K562 (cell line): Measurements from ENCODE around the gene FBXL3. TPM values are rescaled to one million over a fixed set of nuclear protein-coding genes. Genes with fewer than 3 reads are reported as not detected.

Experiments
- ATAC-seq: fragments of 200-7000 bp; cut with Tn5 transposase; 3 replicates; pipeline ENCODE4 v1.9.1; 2020; ENCODE audit warnings: moderate library complexity
- BruUV-seq: library from RNA; stranded (reverse); fragments of 400-500 nt; replicated peaks from 2 replicates; lab custom pipeline; 2021; lab: Mats Ljungman, UMichigan
- CTCF ChIA-PET: fragments of 300-600 bp; formaldehyde crosslinking; extraction: SDS; loops from one replicate; lab custom pipeline; 2021; ENCODE audit warnings: low intra/inter-chr PET ratio; lab: Yijun Ruan, JAX
- POLR2A ChIA-PET: fragments of 300-600, 350-650 bp; sonication (Branson Sonifier 250); formaldehyde crosslinking; extraction: SDS; loops from one replicate; lab custom pipeline; 2021; ENCODE audit warnings: antibody characterized with exemption, inconsistent platforms; lab: Yijun Ruan, JAX
- DNase-seq, 4 experiments: peaks; one replicate each; pipeline versions ENCODE4 v3.0.0 to v3.0.0-alpha.2; 2011 to 2018; ENCODE audit warnings: low spot score in 3 of 4, mixed read lengths in 3 of 4; ENCODE audit errors: extremely low read depth in 1 of 4
- FAIRE-seq: peaks from 2 replicates; lab custom pipeline; 2011; peaks lifted over from hg19 to GRCh38; lab: Jason Lieb, UNC
- H2AFZ ChIP-seq: 2 replicates; pipeline ENCODE4 v1.6.0; 2011; ENCODE audit warnings: low read depth, low read length, control low read depth, inconsistent platforms
- H3K27ac ChIP-seq: fragments of 200-600 bp; 3 replicates; pipeline ENCODE4 v1.8.0; 2011; ENCODE audit warnings: low read depth, mild to moderate bottlenecking, control low read depth, inconsistent platforms, low read length, moderate library complexity, mixed read lengths; ENCODE audit errors: extremely low read depth
- H3K27me3 ChIP-seq, 2 experiments: fragments of 300-600 bp in 1 of 2; 2 replicates in 1 of 2; 3 replicates in 1 of 2; pipeline versions ENCODE4 v1.6.0 to v1.8.0; 2011; ENCODE audit warnings: inconsistent platforms in 2 of 2, low read length in 2 of 2, mild to moderate bottlenecking in 1 of 2, mixed read lengths in 1 of 2, moderate library complexity in 1 of 2; ENCODE audit not compliant: control insufficient read depth in 2 of 2, insufficient read depth in 2 of 2
- H3K36me3 ChIP-seq: fragments of 300-600 bp; 3 replicates; pipeline ENCODE4 v1.8.0; 2011; ENCODE audit warnings: mild to moderate bottlenecking, low read length, inconsistent platforms; ENCODE audit not compliant: control insufficient read depth, insufficient read depth
- H3K4me1 ChIP-seq, 2 experiments: fragments of 200-600 bp in 1 of 2; replicated peaks in 1 of 2; 2 replicates in 1 of 2; 3 replicates in 1 of 2; pipeline versions ENCODE4 v1.5.1 to v1.8.0; 2011; ENCODE audit warnings: inconsistent platforms in 2 of 2, low read length in 2 of 2, mild to moderate bottlenecking in 1 of 2, mixed read lengths in 1 of 2, moderate library complexity in 1 of 2; ENCODE audit not compliant: control insufficient read depth in 2 of 2, insufficient read depth in 2 of 2
- H3K4me2 ChIP-seq: 2 replicates; pipeline ENCODE4 v1.6.1; 2011; ENCODE audit warnings: low read length, control low read depth, inconsistent platforms, mixed read lengths; ENCODE audit not compliant: insufficient read depth
- H3K4me3 ChIP-seq: fragments of 200-600 bp; sonication (generic), shearing (Covaris generic); 2 replicates; pipeline ENCODE4 v1.5.1; 2016; ENCODE audit warnings: control low read depth, inconsistent platforms
- H3K79me2 ChIP-seq: fragments of 200-600 bp; 3 replicates; pipeline ENCODE4 v1.8.0; 2011; ENCODE audit warnings: low read length, inconsistent platforms; ENCODE audit not compliant: control insufficient read depth, insufficient read depth
- H3K9ac ChIP-seq, 2 experiments: 2 replicates each; pipeline versions ENCODE4 v1.6.0 to v1.6.1; 2011; ENCODE audit warnings: low read depth in 2 of 2, low read length in 2 of 2, control low read depth in 1 of 2, inconsistent platforms in 1 of 2, mild to moderate bottlenecking in 1 of 2, mixed read lengths in 1 of 2; ENCODE audit not compliant: insufficient read depth in 1 of 2
- H3K9me1 ChIP-seq: one replicate; pipeline ENCODE4 v1.6.0; 2011; ENCODE audit warnings: inconsistent platforms, mild to moderate bottlenecking, low read length, moderate library complexity; ENCODE audit not compliant: control insufficient read depth, insufficient read depth
- H3K9me3 ChIP-seq: replicated peaks from 2 replicates; pipeline ENCODE4 v1.5.1; 2011; ENCODE audit warnings: low read depth, low read length, inconsistent platforms; ENCODE audit not compliant: control insufficient read depth, insufficient read depth
- H4K20me1 ChIP-seq: replicated peaks from 2 replicates; pipeline ENCODE4 v1.6.1; 2011; ENCODE audit warnings: low read length, inconsistent platforms, mixed read lengths; ENCODE audit not compliant: control insufficient read depth, insufficient read depth
- BCOR ChIP-seq: fragments of 450-650 bp; IDR thresholded peaks from 2 replicates; pipeline ENCODE4 v1.6.1; 2016
- CBFA2T3 ChIP-seq: fragments of 450-650 bp; IDR thresholded peaks from 2 replicates; pipeline ENCODE4 v1.6.1; 2017
- ERF ChIP-seq: fragments of 450-650 bp; formaldehyde crosslinking; IDR thresholded peaks from 2 replicates; pipeline ENCODE4 v1.4.0; 2020; ENCODE audit warnings: mild to moderate bottlenecking, mixed read lengths
- GTF2B ChIP-seq: IDR thresholded peaks from 2 replicates; pipeline ENCODE4 v1.6.1; 2011; ENCODE audit not compliant: insufficient read length; ENCODE audit errors: extremely low read depth
- KLF10 ChIP-seq: fragments of 250-450 bp; sonication (Bioruptor Pico); IDR thresholded peaks from 2 replicates; pipeline ENCODE4 v1.6.1; 2021; ENCODE audit warnings: matching md5 sums
- MCM5 ChIP-seq: fragments of 450-650 bp; IDR thresholded peaks from 2 replicates; pipeline ENCODE4 v1.6.1; 2016; ENCODE audit warnings: low read depth
- PPARD ChIP-seq: fragments of 250-450 bp; sonication (Bioruptor Pico); IDR thresholded peaks from 2 replicates; pipeline ENCODE4 v1.8.0; 2022; ENCODE audit warnings: inconsistent platforms, mild to moderate bottlenecking, moderate library complexity
- RB1 ChIP-seq: fragments of 450-650 bp; IDR thresholded peaks from 2 replicates; pipeline ENCODE4 v1.6.1; 2017; ENCODE audit warnings: low read depth, mild to moderate bottlenecking
- ZFP1 ChIP-seq: fragments of 450-650 bp; formaldehyde crosslinking; IDR thresholded peaks from 2 replicates; pipeline ENCODE4 v1.4.0; 2020; ENCODE audit warnings: mild to moderate bottlenecking, mixed read lengths
- ZMIZ1 ChIP-seq, 2 experiments: fragments of 150-350 bp in 1 of 2; IDR thresholded peaks; 2 replicates each; pipeline ENCODE4 v1.6.1; 2012 to 2016; ENCODE audit warnings: low read depth in 2 of 2, low read length in 2 of 2, mild to moderate bottlenecking in 1 of 2, moderate library complexity in 1 of 2
- ZNF76 ChIP-seq: fragments of 250-450 bp; sonication (Bioruptor Pico); IDR thresholded peaks from 2 replicates; pipeline ENCODE4 v1.4.0; 2020; ENCODE audit warnings: mild to moderate bottlenecking, moderate library complexity, borderline replicate concordance
- WGBS: fragments of 100-300 bp; shearing (Covaris generic); methylation state at CpG from one replicate; pipeline ENCODE4 v1.1.6; 2016; ENCODE audit warnings: low coverage, mixed read lengths; ENCODE audit not compliant: insufficient coverage; ENCODE audit errors: missing lambda C conversion rate; 5-methylcytosine and 5-hydroxymethylcytosine counted together
- in situ Hi-C: fragments of 300-500 bp; cut with MboI; formaldehyde crosslinking; loops from 4 replicates; pipeline ENCODE4 v1.15.0; 2018; ENCODE audit warnings: inconsistent platforms, mixed read lengths
- intact Hi-C: fragments of 100-400 bp; cut with micrococcal nuclease; formaldehyde crosslinking; loops from 2 replicates; pipeline ENCODE4 v1.14.2; 2022
- polyA plus RNA-seq, 8 experiments: library from polyadenylated mRNA; depleted of rRNA in 4 of 8; stranded (reverse) in 5 of 8; unstranded in 3 of 8; fragments of >200 nt; fragmentation: Nextera tagmentation in 2 of 8; fragmentation: Illumina TruSeq in 1 of 8; extraction: Ambion mirVana in 2 of 8; extraction: Trizol in 1 of 8; gene quantifications; 2 replicates each; pipeline versions ENCODE4 v1.2.1 to v1.2.3, GENCODE V29; 2011 to 2014; ENCODE audit warnings: inconsistent platforms in 1 of 8, missing spikeins in 1 of 8
- total RNA-seq, 7 experiments: library from RNA; depleted of rRNA in 6 of 7; stranded (reverse); fragments of >200 nt in 6 of 7; fragmentation: Illumina TruSeq in 2 of 7; extraction: Trizol in 2 of 7; gene quantifications; 2 replicates each; pipeline versions ENCODE4 v1.2.1 to v1.2.3, GENCODE V29; 2011 to 2021; ENCODE audit warnings: low replicate concordance in 1 of 7
- TF ChIP-seq, protein P1 (sequence below), 2 experiments: fragments of 450-650 bp in 1 of 2; sonication (generic) in 1 of 2; formaldehyde crosslinking; conservative IDR thresholded peaks; 2 replicates each; pipeline versions ENCODE4 v1.4.0 to v1.8.1; 2020 to 2022; ENCODE audit warnings: mild to moderate bottlenecking in 1 of 2, missing genetic modification reagents in 1 of 2
- TF ChIP-seq, protein P2 (sequence below): fragments of 250-450 bp; sonication (Bioruptor Pico); IDR thresholded peaks from 2 replicates; pipeline ENCODE4 v1.8.0; 2021; ENCODE audit warnings: mild to moderate bottlenecking, moderate library complexity

Gene FBXL3
- total and polyA plus RNA-seq, 9 of the 15 experiments (the other 6 are each of a cell fraction or from before 2014, with no cell fraction given) = 3.8 to 16.4 (median 12.6) TPM

- 92% methylated on average over 2 of the region's 2 CpGs for WGBS
- H4K20me1 ChIP-seq = no peaks in the 10 kb centered on the region
- no peaks in the 10 kb centered on the region for H3K9me1 ChIP-seq
- no peak overlapping the region for H3K4me2 ChIP-seq
- no peak for FAIRE-seq
- no peaks in the 10 kb centered on the region for H3K79me2 ChIP-seq
- ChIA-PET CTCF (no interaction called here), POLR2A (interaction anchor here (0.6 to 0.9 kb wide), 2 partner anchors 12 to 451 kb away, joined by 3 read pairs; no protein-coding TSS in a partner anchor)
- H2AFZ ChIP-seq = no peak overlapping the region
- no peaks in the 10 kb centered on the region for H3K4me1 ChIP-seq
- no peak for DNase-seq
- intact Hi-C loops (no loop called here), in situ Hi-C loops (no loop called here)
- H3K4me3 ChIP-seq = no peak overlapping the region
- H3K9ac ChIP-seq = no peak overlapping the region
- no peaks in the 10 kb centered on the region for H3K27me3 ChIP-seq
- no peaks in the 10 kb centered on the region for H3K9me3 ChIP-seq
- no peak overlapping the region for H3K27ac ChIP-seq
- BruUV-seq = no TSS peak
- H3K36me3 ChIP-seq = peaks cover 41% of the 10 kb centered on the region; the same call in 1 of the 3 replicates
- no peak for ATAC-seq
- TF ChIP-seq ZMIZ1 (IDR thresholded peaks at IDR 0.05; ENCODE audit: low read depth in 2 of 2, low read length in 2 of 2) = no peak
- no peak for TF ChIP-seq MCM5
- TF ChIP-seq BCOR = no peak
- TF ChIP-seq KLF10 (CRISPR knock-in tag) = no peak
- TF ChIP-seq RB1 = no peak
- no peak for TF ChIP-seq CBFA2T3
- TF ChIP-seq GTF2B = no peak
- TF ChIP-seq ZNF76 (CRISPR knock-in tag) = no peak
- TF ChIP-seq ZFP1 (CRISPR knock-in tag) = no peak
- TF ChIP-seq ERF = no peak
- no peak for TF ChIP-seq PPARD (CRISPR knock-in tag)
- TF ChIP-seq, protein P1, sequence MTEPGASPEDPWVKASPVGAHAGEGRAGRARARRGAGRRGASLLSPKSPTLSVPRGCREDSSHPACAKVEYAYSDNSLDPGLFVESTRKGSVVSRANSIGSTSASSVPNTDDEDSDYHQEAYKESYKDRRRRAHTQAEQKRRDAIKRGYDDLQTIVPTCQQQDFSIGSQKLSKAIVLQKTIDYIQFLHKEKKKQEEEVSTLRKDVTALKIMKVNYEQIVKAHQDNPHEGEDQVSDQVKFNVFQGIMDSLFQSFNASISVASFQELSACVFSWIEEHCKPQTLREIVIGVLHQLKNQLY (CRISPR knock-in tag; conservative IDR thresholded peaks at IDR 0.05) = no peak
- TF ChIP-seq, protein P2, sequence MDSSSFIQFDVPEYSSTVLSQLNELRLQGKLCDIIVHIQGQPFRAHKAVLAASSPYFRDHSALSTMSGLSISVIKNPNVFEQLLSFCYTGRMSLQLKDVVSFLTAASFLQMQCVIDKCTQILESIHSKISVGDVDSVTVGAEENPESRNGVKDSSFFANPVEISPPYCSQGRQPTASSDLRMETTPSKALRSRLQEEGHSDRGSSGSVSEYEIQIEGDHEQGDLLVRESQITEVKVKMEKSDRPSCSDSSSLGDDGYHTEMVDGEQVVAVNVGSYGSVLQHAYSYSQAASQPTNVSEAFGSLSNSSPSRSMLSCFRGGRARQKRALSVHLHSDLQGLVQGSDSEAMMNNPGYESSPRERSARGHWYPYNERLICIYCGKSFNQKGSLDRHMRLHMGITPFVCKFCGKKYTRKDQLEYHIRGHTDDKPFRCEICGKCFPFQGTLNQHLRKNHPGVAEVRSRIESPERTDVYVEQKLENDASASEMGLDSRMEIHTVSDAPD = no peak
Observed at GRCh38 chr13:77055158-77055557, 28.2 kb upstream of the FBXL3 start.
